GM12874 (cell line): ENCODE results near the gene RCC1.

Source experiments
- TF ChIP-seq, protein P1 (sequence below): IDR thresholded peaks from 2 replicates; pipeline ENCODE4 v1.5.1; 2011; ENCODE audit warnings: low read depth, mild to moderate bottlenecking, control low read depth, low read length, moderate library complexity; ENCODE audit not compliant: insufficient read depth

The RCC1 gene

GRCh38 chr1:28505406-28506187 is at the start of gene RCC1:
Gene RCC1, plus strand, starts transcription at chr1:28506043. Its CDS starts 23,824 bp downstream, at chr1:28529867.
- TF ChIP-seq, protein P1, sequence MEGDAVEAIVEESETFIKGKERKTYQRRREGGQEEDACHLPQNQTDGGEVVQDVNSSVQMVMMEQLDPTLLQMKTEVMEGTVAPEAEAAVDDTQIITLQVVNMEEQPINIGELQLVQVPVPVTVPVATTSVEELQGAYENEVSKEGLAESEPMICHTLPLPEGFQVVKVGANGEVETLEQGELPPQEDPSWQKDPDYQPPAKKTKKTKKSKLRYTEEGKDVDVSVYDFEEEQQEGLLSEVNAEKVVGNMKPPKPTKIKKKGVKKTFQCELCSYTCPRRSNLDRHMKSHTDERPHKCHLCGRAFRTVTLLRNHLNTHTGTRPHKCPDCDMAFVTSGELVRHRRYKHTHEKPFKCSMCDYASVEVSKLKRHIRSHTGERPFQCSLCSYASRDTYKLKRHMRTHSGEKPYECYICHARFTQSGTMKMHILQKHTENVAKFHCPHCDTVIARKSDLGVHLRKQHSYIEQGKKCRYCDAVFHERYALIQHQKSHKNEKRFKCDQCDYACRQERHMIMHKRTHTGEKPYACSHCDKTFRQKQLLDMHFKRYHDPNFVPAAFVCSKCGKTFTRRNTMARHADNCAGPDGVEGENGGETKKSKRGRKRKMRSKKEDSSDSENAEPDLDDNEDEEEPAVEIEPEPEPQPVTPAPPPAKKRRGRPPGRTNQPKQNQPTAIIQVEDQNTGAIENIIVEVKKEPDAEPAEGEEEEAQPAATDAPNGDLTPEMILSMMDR: no peak

- TF ChIP-seq, protein P1: no peak
These were observed 49.8 kb upstream of the RCC1 start for GRCh38 chr1:28456078-28456477.

- TF ChIP-seq, protein P1: no peak
These were observed 48.2 kb upstream of the RCC1 start for GRCh38 chr1:28457678-28458077.

GRCh38 chr1:28458237-28459228 is 47.3 kb upstream of the RCC1 start:
- TF ChIP-seq, protein P1: no peak

GRCh38 chr1:28466226-28466778 is 39.5 kb upstream of the RCC1 start:
- TF ChIP-seq, protein P1: no peak

- TF ChIP-seq, protein P1: no peak
These were observed 35.7 kb upstream of the RCC1 start for GRCh38 chr1:28470146-28470545.

- TF ChIP-seq, protein P1: no peak
These were observed 25.5 kb upstream of the RCC1 start for GRCh38 chr1:28480308-28480707.
